ENCODE data around the gene BNIP3.

GRCh38 chr10:131982185-131982756, 548 bp upstream of the BNIP3 start:
- peak in 1 of 4 donors; percentile 42 for TF ChIP-seq POLR2A (IDR thresholded peaks at IDR 0.05)
- no peak for TF ChIP-seq CTCF (IDR thresholded peaks at IDR 0.05)
- TF ChIP-seq POLR2AphosphoS5 (IDR thresholded peaks at IDR 0.05) = no peak
- no peak for TF ChIP-seq EP300 (IDR thresholded peaks at IDR 0.05)

Measured in upper lobe of left lung (tissue), 4 donors.